Type B pancreatic cell (in vitro differentiated cells): Measurements from ENCODE around the gene C1orf146. TPM values are rescaled to one million over a fixed set of nuclear protein-coding genes. Genes with fewer than 3 reads are reported as not detected.

Experiments
- DNase-seq: peaks from one replicate; pipeline ENCODE4 v3.0.0; 2021; ENCODE audit warnings: mixed read lengths; ENCODE audit not compliant: unreplicated experiment; ENCODE audit errors: extremely low spot score
- H3K27ac Mint-ChIP-seq: 2 replicates; pipeline ENCODE4 v1.8.0; 2021; ENCODE audit warnings: mild to moderate bottlenecking, mixed read lengths
- H3K27me3 Mint-ChIP-seq: 2 replicates; pipeline ENCODE4 v1.8.0; 2021; ENCODE audit warnings: mixed read lengths
- H3K36me3 Mint-ChIP-seq: 2 replicates; pipeline ENCODE4 v1.8.0; 2021; ENCODE audit warnings: mixed read lengths
- H3K4me1 Mint-ChIP-seq: one replicate; pipeline ENCODE4 v1.8.0; 2021; ENCODE audit warnings: mixed read lengths; ENCODE audit not compliant: unreplicated experiment
- H3K4me3 Mint-ChIP-seq: 2 replicates; pipeline ENCODE4 v1.8.0; 2021; ENCODE audit warnings: mild to moderate bottlenecking, mixed read lengths
- H3K9me3 Mint-ChIP-seq: 2 replicates; pipeline ENCODE4 v1.8.0; 2021; ENCODE audit warnings: mixed read lengths
- long read RNA-seq: library from polyadenylated mRNA; unstranded; transcript quantifications from one replicate; pipeline ENCODE4 v2.0.0, GENCODE V29; 2020
- total RNA-seq: library from RNA; stranded (reverse); gene quantifications from 2 replicates; pipeline ENCODE4 v1.2.1, GENCODE V29; 2021; ENCODE audit warnings: low replicate concordance
- TF ChIP-seq, protein P1 (sequence below): fragments of 200-600 bp; sonication (generic); conservative IDR thresholded peaks from 2 replicates; pipeline ENCODE4 v1.5.0; 2021; ENCODE audit warnings: antibody characterized with exemption, mild to moderate bottlenecking

The C1orf146 gene
- total RNA-seq: not detected in 2 replicates
- long read RNA-seq: 0 reads

GRCh38 chr1:92217721-92218120 is at the start of gene C1orf146:
TSS of gene C1orf146 (plus strand) at chr1:92217915. CDS start at chr1:92231421, 13,506 bp downstream.
- H3K36me3 Mint-ChIP-seq: no peaks in the 10 kb centered on the region
- H3K4me3 Mint-ChIP-seq: no peak within 1 kb of the TSS
- no peak for DNase-seq
- H3K4me1 Mint-ChIP-seq: no peaks in the 10 kb centered on the region
- TF ChIP-seq, protein P1, sequence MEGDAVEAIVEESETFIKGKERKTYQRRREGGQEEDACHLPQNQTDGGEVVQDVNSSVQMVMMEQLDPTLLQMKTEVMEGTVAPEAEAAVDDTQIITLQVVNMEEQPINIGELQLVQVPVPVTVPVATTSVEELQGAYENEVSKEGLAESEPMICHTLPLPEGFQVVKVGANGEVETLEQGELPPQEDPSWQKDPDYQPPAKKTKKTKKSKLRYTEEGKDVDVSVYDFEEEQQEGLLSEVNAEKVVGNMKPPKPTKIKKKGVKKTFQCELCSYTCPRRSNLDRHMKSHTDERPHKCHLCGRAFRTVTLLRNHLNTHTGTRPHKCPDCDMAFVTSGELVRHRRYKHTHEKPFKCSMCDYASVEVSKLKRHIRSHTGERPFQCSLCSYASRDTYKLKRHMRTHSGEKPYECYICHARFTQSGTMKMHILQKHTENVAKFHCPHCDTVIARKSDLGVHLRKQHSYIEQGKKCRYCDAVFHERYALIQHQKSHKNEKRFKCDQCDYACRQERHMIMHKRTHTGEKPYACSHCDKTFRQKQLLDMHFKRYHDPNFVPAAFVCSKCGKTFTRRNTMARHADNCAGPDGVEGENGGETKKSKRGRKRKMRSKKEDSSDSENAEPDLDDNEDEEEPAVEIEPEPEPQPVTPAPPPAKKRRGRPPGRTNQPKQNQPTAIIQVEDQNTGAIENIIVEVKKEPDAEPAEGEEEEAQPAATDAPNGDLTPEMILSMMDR: no peak
- H3K27me3 Mint-ChIP-seq: no peaks in the 10 kb centered on the region
- H3K27ac Mint-ChIP-seq: no peak within 1 kb of the TSS
- H3K9me3 Mint-ChIP-seq: no peaks in the 10 kb centered on the region

DNA sequence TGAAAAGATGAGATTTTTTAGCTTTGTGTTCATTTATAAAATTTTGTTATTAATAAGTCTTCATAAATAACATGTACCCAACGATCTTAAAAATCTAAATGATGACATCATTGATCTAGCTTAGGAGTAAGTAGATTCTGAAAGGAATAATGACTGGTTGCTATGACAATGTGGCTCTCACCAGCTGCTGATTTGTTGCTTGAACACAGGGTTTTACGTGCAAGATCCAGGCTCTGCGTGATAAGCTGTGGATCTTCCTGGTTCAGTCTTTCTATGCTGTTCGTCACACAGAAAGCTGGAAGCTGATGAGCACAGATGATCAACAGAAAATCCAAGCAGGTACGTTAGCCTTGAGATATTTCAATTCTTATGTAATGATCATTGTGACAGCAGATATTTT is 49.1 kb upstream of the C1orf146 start:
- no peaks in the 10 kb centered on the region for H3K27me3 Mint-ChIP-seq
- no peak overlapping the region for H3K4me3 Mint-ChIP-seq
- no peaks in the 10 kb centered on the region for H3K4me1 Mint-ChIP-seq
- H3K9me3 Mint-ChIP-seq: no peaks in the 10 kb centered on the region
- H3K27ac Mint-ChIP-seq: no peak overlapping the region
- no peaks in the 10 kb centered on the region for H3K36me3 Mint-ChIP-seq
- TF ChIP-seq, protein P1: no peak
- DNase-seq: no peak

GRCh38 chr1:92169214-92170005 is 48.3 kb upstream of the C1orf146 start:
- Mint-ChIP-seq H3K27me3 (no peaks in the 10 kb centered on the region), H3K4me3 (no peak overlapping the region), H3K27ac (no peak overlapping the region), H3K4me1 (no peaks in the 10 kb centered on the region), H3K9me3 (no peaks in the 10 kb centered on the region), H3K36me3 (no peaks in the 10 kb centered on the region)
- no peak for DNase-seq
- TF ChIP-seq, protein P1: no peak

- Mint-ChIP-seq H3K36me3 (peaks cover 10% of the 10 kb centered on the region), H3K4me3 (no peak overlapping the region), H3K9me3 (no peaks in the 10 kb centered on the region), H3K4me1 (no peaks in the 10 kb centered on the region), H3K27ac (no peak overlapping the region), H3K27me3 (no peaks in the 10 kb centered on the region)
- no peak for DNase-seq
- TF ChIP-seq, protein P1: no peak
Measured at GRCh38 chr1:92184632-92185031, 33.1 kb upstream of the C1orf146 start.

DNA sequence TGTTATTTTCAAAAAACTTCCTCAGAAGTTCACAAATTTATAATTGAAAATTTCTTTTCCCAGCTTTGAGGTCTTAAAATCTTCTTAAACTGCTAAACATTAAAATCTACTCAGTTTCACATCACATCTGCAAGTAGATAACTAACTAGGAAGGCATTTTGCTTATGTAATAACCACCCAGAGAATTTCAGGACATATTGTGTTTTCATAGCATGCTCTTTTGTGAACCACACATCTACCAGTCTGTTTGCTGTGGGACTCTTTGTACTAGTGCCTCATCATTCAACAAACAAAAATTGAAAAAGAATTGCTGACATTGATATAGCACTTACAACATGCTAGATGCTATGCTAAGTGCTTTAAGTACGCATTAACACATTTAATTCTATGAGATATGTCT is 31.6 kb upstream of the C1orf146 start:
- H3K36me3 Mint-ChIP-seq: no peaks in the 10 kb centered on the region
- H3K9me3 Mint-ChIP-seq: no peaks in the 10 kb centered on the region
- no peak overlapping the region for H3K4me3 Mint-ChIP-seq
- H3K27ac Mint-ChIP-seq: no peak overlapping the region
- TF ChIP-seq, protein P1: no peak
- DNase-seq: no peak
- no peaks in the 10 kb centered on the region for H3K27me3 Mint-ChIP-seq
- H3K4me1 Mint-ChIP-seq: no peaks in the 10 kb centered on the region
